Measurements from ENCODE around the gene TFDP2. TPM values are rescaled to one million over a fixed set of nuclear protein-coding genes. Genes with fewer than 3 reads are reported as not detected.

Gene TFDP2
- total and polyA plus RNA-seq, 10 of the 15 experiments (the other 5 are each of a cell fraction or from before 2014, with no cell fraction given) = 28.3 to 100 (median 49.7) TPM

GRCh38 chr3:142188846-142189245 lies 39.5 kb upstream of the TFDP2 start:
- in situ Hi-C loops (cut with MboI) (no loop called here), intact Hi-C loops (cut with micrococcal nuclease; ENCODE audit: unreplicated experiment) (no loop called here)
- H3K4me2 ChIP-seq (ENCODE audit: control insufficient read depth, insufficient read depth) = no peak overlapping the region
- no peak overlapping the region for H3K27ac ChIP-seq (ENCODE audit: control insufficient read depth, insufficient read depth)
- BruUV-seq (replicated peaks) = no TSS peak
- H3K9ac ChIP-seq (ENCODE audit: control insufficient read depth, insufficient read depth, low read length) = no peak overlapping the region
- CTCF ChIA-PET = interaction anchor here (0.8 kb wide), 1 partner anchor 22 kb away, joined by 3 read pairs; no protein-coding TSS in a partner anchor
- no peak overlapping the region for H3K4me3 ChIP-seq
- H3K9me3 ChIP-seq (replicated peaks; ENCODE audit: control insufficient read depth, insufficient read depth, low read length) = no peaks in the 10 kb centered on the region
- H3K36me3 ChIP-seq (ENCODE audit: control insufficient read depth in 2 of 2, insufficient read depth in 2 of 2, low read length in 1 of 2) = no peaks in the 10 kb centered on the region; a peak in 2 of 4 replicates
- TF ChIP-seq CBX5 (IDR thresholded peaks at IDR 0.05; ENCODE audit: low read depth) (no peak), SIN3A (IDR thresholded peaks at IDR 0.05; ENCODE audit: low read depth, low read length) (no peak), PAX8 (IDR thresholded peaks at IDR 0.05) (no peak), EGR1 (IDR thresholded peaks at IDR 0.05; ENCODE audit: borderline replicate concordance in 1 of 2, low read depth in 2 of 2, low read length in 2 of 2) (no peak), E2F8 (IDR thresholded peaks at IDR 0.05; ENCODE audit: low read depth, partially characterized antibody) (no peak), ETV6 (conservative IDR thresholded peaks at IDR 0.05 in 1 of 2, IDR thresholded peaks at IDR 0.05 in 1 of 2; ENCODE audit: borderline replicate concordance in 1 of 2, low read depth in 1 of 2) (no peak), TCF3 (IDR thresholded peaks at IDR 0.05; ENCODE audit: borderline replicate concordance, insufficient read depth, low read depth, low read length) (no peak), GATAD2B (conservative IDR thresholded peaks at IDR 0.05; ENCODE audit: low read depth) (no peak), CBX3 (IDR thresholded peaks at IDR 0.05; ENCODE audit: borderline replicate concordance, low read depth) (no peak), CTCF (IDR thresholded peaks at IDR 0.05 in 2 of 3, conservative IDR thresholded peaks at IDR 0.05 in 1 of 3; ENCODE audit: control insufficient read depth in 2 of 3, extremely low read depth in 1 of 3, insufficient read depth in 1 of 3, low read depth in 3 of 3, low read length in 3 of 3) (no peak)
- no peaks in the 10 kb centered on the region for H3K4me1 ChIP-seq (ENCODE audit: control insufficient read depth, insufficient read depth, low read length)
- H3K79me2 ChIP-seq (ENCODE audit: control insufficient read depth, insufficient read depth, low read length) = no peaks in the 10 kb centered on the region
- RAD21 ChIA-PET (ENCODE audit: unreplicated experiment) = no interaction called here
- H2AFZ ChIP-seq (ENCODE audit: control insufficient read depth, low read depth, low read length) = no peak overlapping the region
- H4K20me1 ChIP-seq (ENCODE audit: control insufficient read depth, insufficient read depth) = no peaks in the 10 kb centered on the region
- no peak for DNase-seq (ENCODE audit: low read depth, low spot score)
- POLR2A ChIA-PET = no interaction called here
- no peak for FAIRE-seq
- SMC1A ChIA-PET (ENCODE audit: uncharacterized antibody, unreplicated experiment) = interaction anchor here (1.0 kb wide), 1 partner anchor 70 kb away, joined by 3 read pairs; no protein-coding TSS in a partner anchor
- no peak for ATAC-seq
- no peaks in the 10 kb centered on the region for H3K27me3 ChIP-seq (replicated peaks in 1 of 2; ENCODE audit: control insufficient read depth in 2 of 2, insufficient read depth in 2 of 2, low read length in 1 of 2)
